Measurements from ENCODE around the gene ANGPTL7.
"Not testable (repeated sequence)": the region's sequence is repeated elsewhere in the genome, so short reads cannot be mapped to it uniquely, and the experiment has no call there.

Gene ANGPTL7

GRCh38 chr1:11188858-11189451 is at the start of gene ANGPTL7:
TSS of gene ANGPTL7 (plus strand) at chr1:11189355. CDS start at chr1:11189580, 225 bp downstream.
- DNase-seq (no peak), ATAC-seq (no peak)

GRCh38 chr1:11142618-11143391 is 46.4 kb upstream of the ANGPTL7 start:
- no peak for DNase-seq
- no peak for ATAC-seq

GRCh38 chr1:11143401-11143800 is 45.8 kb upstream of the ANGPTL7 start:
- ATAC-seq (no peak), DNase-seq (no peak)

GRCh38 chr1:11143907-11144306 is 45.2 kb upstream of the ANGPTL7 start:
- DNase-seq (no peak), ATAC-seq (peak; percentile 91)

- DNase-seq (no peak), ATAC-seq (no peak)
These were observed 44.4 kb upstream of the ANGPTL7 start for GRCh38 chr1:11144570-11145256.

- DNase-seq: no peak
- no peak for ATAC-seq
These were observed 43.4 kb upstream of the ANGPTL7 start for GRCh38 chr1:11145741-11146140.

- ATAC-seq (no peak), DNase-seq (no peak)
These were observed 41.9 kb upstream of the ANGPTL7 start for GRCh38 chr1:11147197-11147770.

- no peak for ATAC-seq
- no peak for DNase-seq
These were observed 38.8 kb upstream of the ANGPTL7 start for GRCh38 chr1:11150326-11150725.

GRCh38 chr1:11151114-11151513 is 38.0 kb upstream of the ANGPTL7 start:
- no peak for ATAC-seq

GRCh38 chr1:11151826-11152612 is 37.1 kb upstream of the ANGPTL7 start:
- no peak for ATAC-seq
- DNase-seq: no peak

More at GRCh38 chr1:11151114-11151513, 38.0 kb upstream of the ANGPTL7 start:
- DNase-seq: no peak

GRCh38 chr1:11152755-11153154 is 36.4 kb upstream of the ANGPTL7 start:
- DNase-seq (no peak), ATAC-seq (no peak)

- no peak for ATAC-seq
- DNase-seq: no peak
These were observed 36.0 kb upstream of the ANGPTL7 start for GRCh38 chr1:11153184-11153583.

- DNase-seq (no peak), ATAC-seq (no peak)
These were observed 32.7 kb upstream of the ANGPTL7 start for GRCh38 chr1:11156441-11156840.

GRCh38 chr1:11156963-11157362 is 32.2 kb upstream of the ANGPTL7 start:
- DNase-seq: no peak

GRCh38 chr1:11157394-11157793 is 31.8 kb upstream of the ANGPTL7 start:
- DNase-seq (no peak), ATAC-seq (no peak)

More at GRCh38 chr1:11156963-11157362, 32.2 kb upstream of the ANGPTL7 start:
- ATAC-seq: no peak

GRCh38 chr1:11157867-11158266 is 31.3 kb upstream of the ANGPTL7 start:
- no peak for ATAC-seq

GRCh38 chr1:11158291-11158690 is 30.9 kb upstream of the ANGPTL7 start:
- no peak for ATAC-seq
- DNase-seq: no peak

More at GRCh38 chr1:11157867-11158266, 31.3 kb upstream of the ANGPTL7 start:
- no peak for DNase-seq

GRCh38 chr1:11158720-11159321 is 30.3 kb upstream of the ANGPTL7 start:
- DNase-seq (no peak), ATAC-seq (peak; percentile 61)

- DNase-seq, ATAC-seq: not testable (repeated sequence)
These were observed 26.4 kb upstream of the ANGPTL7 start for GRCh38 chr1:11162752-11163151.

- not testable (repeated sequence) for ATAC-seq, DNase-seq
These were observed 22.4 kb upstream of the ANGPTL7 start for GRCh38 chr1:11166744-11167143.

GRCh38 chr1:11168731-11169130 is 20.4 kb upstream of the ANGPTL7 start:
- ATAC-seq (no peak), DNase-seq (no peak)

All from stimulated activated naive CD8-positive, alpha-beta T cell treated with anti-CD3 and anti-CD28 coated beads, Interleukin-15, Interleukin-2, amounts not matched to agents 100 U/mL and 50 U/mL, for 24 hours (primary cell).